ENCODE data around the gene TLR1. TPM values are rescaled to one million over a fixed set of nuclear protein-coding genes. Genes with fewer than 3 reads are reported as not detected.

TLR1 gene
- 0.53 and 0.61 TPM in 2 replicates for total RNA-seq (2014; rRNA removed; shearing (Covaris generic))

GRCh38 chr4:38804654-38805295, at the start of gene TLR1:
TSS of gene TLR1 (minus strand) at chr4:38804791. CDS start at chr4:38798831, 5,960 bp downstream.
- Histone ChIP-seq H3K9me3 (replicated peaks) (no peaks in the 10 kb centered on the region), H3K27ac (no peak within 1 kb of the TSS), H3K27me3 (no peaks in the 10 kb centered on the region), H3K4me3 (peak within 1 kb of the TSS; percentile 32), H3K4me1 (no peaks in the 10 kb centered on the region), H3K36me3 (no peaks in the 10 kb centered on the region)
- peak in 1 of 2 experiments; percentile 57 for DNase-seq

- no peaks in the 10 kb centered on the region for H3K36me3 ChIP-seq
- H3K4me3 ChIP-seq = no peak overlapping the region
- no peaks in the 10 kb centered on the region for H3K27me3 ChIP-seq
- H3K4me1 ChIP-seq = no peaks in the 10 kb centered on the region
- H3K27ac ChIP-seq = no peak overlapping the region
- H3K9me3 ChIP-seq (replicated peaks) = no peaks in the 10 kb centered on the region
- DNase-seq = no peak
Measured at GRCh38 chr4:38846015-38846414, 41.4 kb upstream of the TLR1 start.

- DNase-seq = no peak
Measured at GRCh38 chr4:38842994-38843393, 38.4 kb upstream of the TLR1 start.

GRCh38 chr4:38837849-38838248, 33.3 kb upstream of the TLR1 start:
- Histone ChIP-seq H3K4me3 (no peak overlapping the region), H3K27me3 (no peaks in the 10 kb centered on the region; the same call in 1 of the 2 replicates), H3K4me1 (no peaks in the 10 kb centered on the region), H3K36me3 (no peaks in the 10 kb centered on the region), H3K27ac (no peak overlapping the region), H3K9me3 (replicated peaks) (no peaks in the 10 kb centered on the region)
- DNase-seq = no peak

More at GRCh38 chr4:38842994-38843393, 38.4 kb upstream of the TLR1 start:
- no peaks in the 10 kb centered on the region for H3K36me3 ChIP-seq
- no peaks in the 10 kb centered on the region; the same call in 1 of the 2 replicates for H3K27me3 ChIP-seq
- H3K4me3 ChIP-seq = no peak overlapping the region
- no peaks in the 10 kb centered on the region for H3K9me3 ChIP-seq (replicated peaks)
- H3K27ac ChIP-seq = no peak overlapping the region
- no peaks in the 10 kb centered on the region for H3K4me1 ChIP-seq

GRCh38 chr4:38837334-38837733, 32.7 kb upstream of the TLR1 start:
- no peaks in the 10 kb centered on the region for H3K36me3 ChIP-seq
- no peak overlapping the region for H3K27ac ChIP-seq
- no peak for DNase-seq
- H3K4me1 ChIP-seq = no peaks in the 10 kb centered on the region
- H3K4me3 ChIP-seq = no peak overlapping the region
- H3K9me3 ChIP-seq (replicated peaks) = no peaks in the 10 kb centered on the region
- no peaks in the 10 kb centered on the region; the same call in 1 of the 2 replicates for H3K27me3 ChIP-seq

- Histone ChIP-seq H3K4me1 (no peaks in the 10 kb centered on the region), H3K27ac (no peak overlapping the region), H3K36me3 (no peaks in the 10 kb centered on the region), H3K9me3 (replicated peaks) (no peaks in the 10 kb centered on the region), H3K4me3 (no peak overlapping the region), H3K27me3 (no peaks in the 10 kb centered on the region)
- no peak for DNase-seq
Measured at GRCh38 chr4:38834570-38834969, 30.0 kb upstream of the TLR1 start.

- Histone ChIP-seq H3K9me3 (replicated peaks) (no peaks in the 10 kb centered on the region), H3K27ac (no peak overlapping the region), H3K27me3 (no peaks in the 10 kb centered on the region), H3K4me3 (no peak overlapping the region), H3K4me1 (no peaks in the 10 kb centered on the region), H3K36me3 (no peaks in the 10 kb centered on the region)
- no peak for DNase-seq
Measured at GRCh38 chr4:38832624-38833528, 28.3 kb upstream of the TLR1 start.

- H3K27ac ChIP-seq = no peak overlapping the region
- no peaks in the 10 kb centered on the region for H3K27me3 ChIP-seq
- no peaks in the 10 kb centered on the region for H3K4me1 ChIP-seq
- DNase-seq = no peak
- no peaks in the 10 kb centered on the region for H3K9me3 ChIP-seq (replicated peaks)
- no peaks in the 10 kb centered on the region for H3K36me3 ChIP-seq
- no peak overlapping the region for H3K4me3 ChIP-seq
Measured at GRCh38 chr4:38832206-38832605, 27.6 kb upstream of the TLR1 start.

- Histone ChIP-seq H3K27me3 (no peaks in the 10 kb centered on the region), H3K4me1 (no peaks in the 10 kb centered on the region), H3K9me3 (replicated peaks) (no peaks in the 10 kb centered on the region), H3K36me3 (no peaks in the 10 kb centered on the region), H3K4me3 (no peak overlapping the region), H3K27ac (no peak overlapping the region)
- DNase-seq = no peak
Measured at GRCh38 chr4:38831653-38832052, 27.1 kb upstream of the TLR1 start.

GRCh38 chr4:38829237-38829636, 24.6 kb upstream of the TLR1 start:
- Histone ChIP-seq H3K9me3 (replicated peaks) (no peaks in the 10 kb centered on the region), H3K27ac (no peak overlapping the region), H3K27me3 (no peaks in the 10 kb centered on the region), H3K36me3 (no peaks in the 10 kb centered on the region), H3K4me1 (no peaks in the 10 kb centered on the region), H3K4me3 (no peak overlapping the region)
- DNase-seq = no peak

GRCh38 chr4:38823766-38824165, 19.2 kb upstream of the TLR1 start:
- Histone ChIP-seq H3K36me3 (no peaks in the 10 kb centered on the region), H3K27ac (no peak overlapping the region), H3K4me1 (no peaks in the 10 kb centered on the region), H3K9me3 (replicated peaks) (no peaks in the 10 kb centered on the region), H3K4me3 (no peak overlapping the region), H3K27me3 (no peaks in the 10 kb centered on the region)
- no peak for DNase-seq

- no peak for DNase-seq
- Histone ChIP-seq H3K27ac (no peak overlapping the region), H3K4me3 (no peak overlapping the region), H3K4me1 (no peaks in the 10 kb centered on the region), H3K9me3 (replicated peaks) (no peaks in the 10 kb centered on the region), H3K27me3 (no peaks in the 10 kb centered on the region), H3K36me3 (no peaks in the 10 kb centered on the region)
Measured at GRCh38 chr4:38822748-38823303, 18.2 kb upstream of the TLR1 start.

- no peaks in the 10 kb centered on the region for H3K36me3 ChIP-seq
- no peaks in the 10 kb centered on the region for H3K9me3 ChIP-seq (replicated peaks)
- H3K27ac ChIP-seq = no peak overlapping the region
- H3K4me1 ChIP-seq = no peaks in the 10 kb centered on the region
- no peaks in the 10 kb centered on the region for H3K27me3 ChIP-seq
- H3K4me3 ChIP-seq = no peak overlapping the region
- no peak for DNase-seq
Measured at GRCh38 chr4:38821739-38822138, 17.1 kb upstream of the TLR1 start.

GRCh38 chr4:38820329-38821061, 15.9 kb upstream of the TLR1 start:
- Histone ChIP-seq H3K27ac (no peak overlapping the region), H3K27me3 (no peaks in the 10 kb centered on the region), H3K9me3 (replicated peaks) (no peaks in the 10 kb centered on the region), H3K4me3 (no peak overlapping the region), H3K4me1 (no peaks in the 10 kb centered on the region), H3K36me3 (no peaks in the 10 kb centered on the region)
- DNase-seq = no peak

GRCh38 chr4:38819569-38819968, 15.0 kb upstream of the TLR1 start:
- Histone ChIP-seq H3K9me3 (replicated peaks) (no peaks in the 10 kb centered on the region), H3K27me3 (no peaks in the 10 kb centered on the region), H3K4me3 (no peak overlapping the region), H3K4me1 (no peaks in the 10 kb centered on the region), H3K36me3 (no peaks in the 10 kb centered on the region), H3K27ac (no peak overlapping the region)
- DNase-seq = no peak

All from SJCRH30 (cell line).